Right lobe of liver (tissue), 4 donors: ENCODE measurements around the gene OCLN.

ENCODE experiments used
- POLR2A ChIP-seq: fragments of 450-650 bp; IDR thresholded peaks from one replicate; pipeline ENCODE4 v1.6.1; 2017; ENCODE audit warnings: antibody characterized with exemption, mild to moderate bottlenecking
- TF ChIP-seq, protein P1 (sequence below), 4 donors: fragments of 200-600 bp in 3 of 4; fragments of 450-650 bp in 1 of 4; IDR thresholded peaks; one replicate each; pipeline versions ENCODE4 v1.5.1 to v1.8.0; 2016 to 2022; ENCODE audit warnings: antibody characterized with exemption in 4 of 4, mild to moderate bottlenecking in 2 of 4
- donor health status: DM: no; HTN: no; CAD: no.
- donor health status: DM: no; HTN: no; CAD: no.
- donor health status: DM: no; HTN: yes; CAD: no.

GRCh38 chr5:69528609-69529008 is 36.0 kb downstream of the OCLN start:
- TF ChIP-seq, protein P1, sequence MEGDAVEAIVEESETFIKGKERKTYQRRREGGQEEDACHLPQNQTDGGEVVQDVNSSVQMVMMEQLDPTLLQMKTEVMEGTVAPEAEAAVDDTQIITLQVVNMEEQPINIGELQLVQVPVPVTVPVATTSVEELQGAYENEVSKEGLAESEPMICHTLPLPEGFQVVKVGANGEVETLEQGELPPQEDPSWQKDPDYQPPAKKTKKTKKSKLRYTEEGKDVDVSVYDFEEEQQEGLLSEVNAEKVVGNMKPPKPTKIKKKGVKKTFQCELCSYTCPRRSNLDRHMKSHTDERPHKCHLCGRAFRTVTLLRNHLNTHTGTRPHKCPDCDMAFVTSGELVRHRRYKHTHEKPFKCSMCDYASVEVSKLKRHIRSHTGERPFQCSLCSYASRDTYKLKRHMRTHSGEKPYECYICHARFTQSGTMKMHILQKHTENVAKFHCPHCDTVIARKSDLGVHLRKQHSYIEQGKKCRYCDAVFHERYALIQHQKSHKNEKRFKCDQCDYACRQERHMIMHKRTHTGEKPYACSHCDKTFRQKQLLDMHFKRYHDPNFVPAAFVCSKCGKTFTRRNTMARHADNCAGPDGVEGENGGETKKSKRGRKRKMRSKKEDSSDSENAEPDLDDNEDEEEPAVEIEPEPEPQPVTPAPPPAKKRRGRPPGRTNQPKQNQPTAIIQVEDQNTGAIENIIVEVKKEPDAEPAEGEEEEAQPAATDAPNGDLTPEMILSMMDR (IDR thresholded peaks at IDR 0.05), result no peak
- TF ChIP-seq POLR2A, result no peak
